Pancreas (tissue), 10 donors: ENCODE measurements around the gene FILIP1L. TPM values are rescaled to one million over a fixed set of nuclear protein-coding genes. Genes with fewer than 3 reads are reported as not detected.

Experiments
- ATAC-seq, 4 donors: fragments of 200-7000 bp; cut with Tn5 transposase; one replicate each; pipeline versions ENCODE4 v1.8.0 to v1.9.1; 2020; ENCODE audit warnings: mild to moderate bottlenecking in 4 of 4, moderate library complexity in 4 of 4
- DNase-seq, 6 donors: peaks; one replicate each; pipeline ENCODE4 v3.0.0-alpha.2; 2020
- FAIRE-seq: peaks from 2 replicates; lab custom pipeline; 2012; peaks lifted over from hg19 to GRCh38; lab: Jason Lieb, UNC
- H3K27ac ChIP-seq, 4 donors: fragments of 200-600 bp; sonication (generic); 1 replicate in 3 of 4; 2 replicates in 1 of 4; pipeline versions ENCODE4 v1.5.0 to v1.8.0; 2020
- H3K27me3 ChIP-seq, 4 donors: fragments of 200-600 bp; one replicate each; pipeline ENCODE4 v1.8.0; 2021
- H3K36me3 ChIP-seq, 3 donors: fragments of 200-600 bp; sonication (generic) in 1 of 3; one replicate each; pipeline versions ENCODE4 v1.5.0 to v1.8.0; 2020 to 2021
- H3K4me1 ChIP-seq, 3 donors: fragments of 200-600 bp; one replicate each; pipeline ENCODE4 v1.8.0; 2021
- H3K4me3 ChIP-seq, 4 donors: fragments of 200-600 bp; sonication (generic) in 2 of 4; one replicate each; pipeline versions ENCODE4 v1.5.0 to v1.8.0; 2020 to 2021
- H3K9me3 ChIP-seq, 4 donors: fragments of 200-600 bp; one replicate each; pipeline ENCODE4 v1.8.0; 2021
- WGBS, 2 donors: extraction: QIAGEN DNeasy Blood & Tissue Kit; methylation state at CpG; one replicate each; pipeline ENCODE4 v1.1.7; 2013; 5-methylcytosine and 5-hydroxymethylcytosine counted together
- intact Hi-C, 3 donors: fragments of 100-400 bp; cut with DNase I; formaldehyde crosslinking; loops; one replicate each; pipeline versions ENCODE4 v1.11.1 to v1.14.2; 2022
- polyA plus RNA-seq, 2 donors: library from polyadenylated mRNA; stranded (reverse); fragments of 200-250 nt; gene quantifications; one replicate each; pipeline ENCODE4 v1.2.3, GENCODE V29; 2013
- total RNA-seq, 6 donors: library from RNA; stranded (reverse); fragmentation: NEBNext Ultra II Directional in 4 of 6; extraction: Animal tissue kit (Norgen Biotek cat#: 25700) in 4 of 6; gene quantifications; one replicate each; pipeline versions ENCODE4 v1.2.1 to v1.2.4, GENCODE V29; 2021 to 2023
- TF ChIP-seq, protein P1 (sequence below), 4 donors: fragments of 200-600 bp; sonication (generic) in 3 of 4; IDR thresholded peaks; one replicate each; pipeline versions ENCODE4 v1.5.0 to v1.8.0; 2021; ENCODE audit warnings: antibody characterized with exemption in 4 of 4
- donor health status: healthy with polysubstance abuse.
- donor health status: DM: no; HTN: no; CAD: no; lungs with moderate emphysema.
- donor health status: DM: no; HTN: no; CAD: no.
- donor health status: control.
- donor health status: control.
- donor health status: Bipolar disorder and iron deficiency.
- donor health status: DM: yes; HTN: yes; CAD: no.
- donor health status: DM: no; HTN: no; CAD: no.
- donor health status: DM: no; HTN: no; CAD: no.
- donor health status: DM: yes; HTN: yes; CAD: no.

The FILIP1L gene
- total and polyA plus RNA-seq, 8 donors = 12.5 to 37.7 (median 15.8) TPM

DNA sequence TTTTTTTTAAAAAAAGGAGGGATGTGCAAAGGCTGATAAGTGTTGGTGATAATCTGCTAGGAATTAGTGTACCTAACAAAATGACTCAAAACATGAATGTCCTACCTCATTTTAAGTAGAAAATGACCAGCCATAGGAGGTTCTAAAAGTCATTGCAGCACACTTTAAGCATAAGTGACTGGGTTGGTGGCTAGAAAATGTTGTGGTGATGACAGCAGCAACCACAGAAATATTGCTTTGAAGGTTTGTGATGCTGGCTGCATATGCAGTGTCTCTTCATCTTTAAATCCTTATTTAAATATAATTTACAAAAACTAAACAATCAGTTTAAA lies 241.4 kb downstream of the FILIP1L start:
- H3K4me3 ChIP-seq = peak overlapping the region in 2 of 4 donors; percentile 58 to 66
- FAIRE-seq (no peak), DNase-seq (no peak), ATAC-seq (no peak)
- peak overlapping the region in 2 of 4 donors; percentile 86 to 89 for H3K27ac ChIP-seq
- no peaks in the 10 kb centered on the region for H3K9me3 ChIP-seq
- H3K27me3 ChIP-seq = no peaks in the 10 kb centered on the region
- H3K36me3 ChIP-seq = no peaks in the 10 kb centered on the region
- peaks cover 0 to 10% (median 7%) of the 10 kb centered on the region in 3 donors for H3K4me1 ChIP-seq
- intact Hi-C loops = no loop called here
- TF ChIP-seq, protein P1, sequence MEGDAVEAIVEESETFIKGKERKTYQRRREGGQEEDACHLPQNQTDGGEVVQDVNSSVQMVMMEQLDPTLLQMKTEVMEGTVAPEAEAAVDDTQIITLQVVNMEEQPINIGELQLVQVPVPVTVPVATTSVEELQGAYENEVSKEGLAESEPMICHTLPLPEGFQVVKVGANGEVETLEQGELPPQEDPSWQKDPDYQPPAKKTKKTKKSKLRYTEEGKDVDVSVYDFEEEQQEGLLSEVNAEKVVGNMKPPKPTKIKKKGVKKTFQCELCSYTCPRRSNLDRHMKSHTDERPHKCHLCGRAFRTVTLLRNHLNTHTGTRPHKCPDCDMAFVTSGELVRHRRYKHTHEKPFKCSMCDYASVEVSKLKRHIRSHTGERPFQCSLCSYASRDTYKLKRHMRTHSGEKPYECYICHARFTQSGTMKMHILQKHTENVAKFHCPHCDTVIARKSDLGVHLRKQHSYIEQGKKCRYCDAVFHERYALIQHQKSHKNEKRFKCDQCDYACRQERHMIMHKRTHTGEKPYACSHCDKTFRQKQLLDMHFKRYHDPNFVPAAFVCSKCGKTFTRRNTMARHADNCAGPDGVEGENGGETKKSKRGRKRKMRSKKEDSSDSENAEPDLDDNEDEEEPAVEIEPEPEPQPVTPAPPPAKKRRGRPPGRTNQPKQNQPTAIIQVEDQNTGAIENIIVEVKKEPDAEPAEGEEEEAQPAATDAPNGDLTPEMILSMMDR (IDR thresholded peaks at IDR 0.05) = no peak

DNA sequence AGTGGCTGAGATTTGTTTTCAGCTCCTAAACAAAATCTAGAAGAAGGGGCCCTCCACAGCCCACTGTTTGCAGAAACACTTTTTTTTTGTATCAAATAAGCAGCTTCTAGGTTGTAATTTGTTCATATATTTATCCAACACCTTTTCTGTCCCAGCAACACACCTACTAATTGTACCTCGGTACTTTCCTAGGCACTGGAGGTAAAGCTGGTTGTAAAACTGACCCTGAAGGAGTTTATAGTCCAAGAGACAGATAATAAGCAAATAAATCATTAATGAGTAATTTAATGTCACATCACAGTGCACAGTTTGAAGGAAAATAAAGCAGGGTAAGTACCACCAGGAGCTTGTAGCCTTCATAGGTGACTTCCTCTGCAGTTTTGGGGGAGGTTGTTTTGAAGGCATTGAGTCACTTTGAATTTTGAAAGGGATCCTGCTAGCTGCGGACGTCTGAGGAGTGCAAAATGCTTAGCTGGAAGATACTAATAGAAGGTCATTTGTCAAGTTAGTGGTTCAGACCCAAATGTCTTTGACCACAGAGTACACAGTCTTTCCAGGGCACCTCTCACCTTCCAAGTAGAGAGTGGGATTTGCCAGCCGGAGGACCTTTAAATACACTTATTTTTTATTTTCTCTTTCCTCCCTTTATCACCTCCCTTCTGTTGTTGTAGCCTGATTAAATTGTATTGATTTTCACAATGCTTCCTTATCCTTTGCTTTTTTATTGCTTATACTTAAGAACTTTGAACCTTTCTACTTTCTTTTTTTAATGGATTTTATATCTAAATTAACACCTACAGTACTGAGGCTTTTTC lies 242.9 kb downstream of the FILIP1L start:
- WGBS, 2 donors = 17 to 26% methylated on average over 4 of the region's 4 CpGs
- Histone ChIP-seq H3K36me3 (no peaks in the 10 kb centered on the region), H3K4me1 (peaks cover 0 to 10% (median 4%) of the 10 kb centered on the region in 3 donors), H3K9me3 (no peaks in the 10 kb centered on the region), H3K4me3 (peak overlapping the region in 2 of 4 donors; percentile 5 to 66), H3K27ac (peak overlapping the region in 1 of 4 donors; percentile 38), H3K27me3 (no peaks in the 10 kb centered on the region)
- ATAC-seq (no peak), FAIRE-seq (no peak), DNase-seq (no peak)
- intact Hi-C loops = no loop called here
- TF ChIP-seq, protein P1 (IDR thresholded peaks at IDR 0.05) = no peak

DNA sequence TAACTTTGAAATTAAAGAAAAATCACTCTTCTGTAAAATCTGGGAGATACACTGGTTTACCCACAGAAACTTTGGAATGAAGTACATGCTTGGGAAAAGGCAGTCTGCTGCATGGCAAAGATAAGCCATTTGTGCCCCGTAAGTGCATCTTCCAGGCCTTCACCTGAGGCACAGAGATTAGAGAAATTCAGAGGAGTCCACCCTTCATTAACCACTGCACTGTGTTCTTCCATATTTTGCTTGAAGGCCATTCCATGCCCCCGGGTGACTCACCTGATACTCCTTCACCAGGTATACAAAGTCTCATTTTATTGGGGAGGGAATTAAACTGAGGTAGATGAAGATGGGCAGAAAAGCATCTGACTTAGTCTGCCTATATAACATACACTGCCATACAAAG lies 243.6 kb downstream of the FILIP1L start:
- no peaks in the 10 kb centered on the region for H3K9me3 ChIP-seq
- FAIRE-seq (no peak), ATAC-seq (no peak), DNase-seq (no peak)
- no peaks in the 10 kb centered on the region for H3K27me3 ChIP-seq
- TF ChIP-seq, protein P1 (IDR thresholded peaks at IDR 0.05) = no peak
- peak overlapping the region in 1 of 4 donors; percentile 38 for H3K27ac ChIP-seq
- no peaks in the 10 kb centered on the region for H3K36me3 ChIP-seq
- H3K4me3 ChIP-seq = peak overlapping the region in 1 of 4 donors; percentile 66
- H3K4me1 ChIP-seq = peaks cover 0 to 10% (median 4%) of the 10 kb centered on the region in 3 donors
- intact Hi-C loops = no loop called here
- 69 to 76% methylated on average over 2 of the region's 2 CpGs for WGBS, 2 donors

DNA sequence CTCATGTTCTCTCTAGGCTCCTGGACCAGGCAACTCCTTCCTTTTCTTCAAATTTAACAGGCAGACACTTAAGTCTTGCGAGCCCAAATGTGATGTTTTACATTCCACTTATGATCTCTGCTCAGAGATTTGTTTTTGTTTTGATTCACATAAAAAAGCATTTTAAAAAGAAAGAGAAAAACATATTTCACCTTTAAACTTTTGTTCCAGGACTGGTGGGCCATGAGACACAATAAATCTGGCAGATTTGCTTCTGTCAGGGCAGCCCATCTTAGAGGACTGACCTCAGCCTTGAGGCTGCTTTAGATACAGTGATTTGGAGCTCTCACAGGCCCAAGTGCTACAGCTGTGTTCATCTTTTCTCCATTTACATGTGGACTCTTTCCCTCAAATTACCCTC lies 244.7 kb downstream of the FILIP1L start:
- intact Hi-C loops = no loop called here
- H3K27ac ChIP-seq = no peak overlapping the region
- FAIRE-seq = no peak

More for the DNA sequence above, 244.7 kb downstream of the FILIP1L start:
- WGBS, 2 donors = 88 to 97% methylated on average over 1 of the region's 1 CpG
- Histone ChIP-seq H3K27me3 (no peaks in the 10 kb centered on the region), H3K9me3 (no peaks in the 10 kb centered on the region), H3K4me3 (no peak overlapping the region), H3K36me3 (no peaks in the 10 kb centered on the region), H3K4me1 (peaks cover 0 to 10% (median 4%) of the 10 kb centered on the region in 3 donors)
- no peak for DNase-seq
- TF ChIP-seq, protein P1 (IDR thresholded peaks at IDR 0.05) = no peak
- ATAC-seq = no peak
